Fibroblast of the aortic adventitia (primary cell): ENCODE measurements around the gene HIF3A. TPM values are rescaled to one million over a fixed set of nuclear protein-coding genes. Genes with fewer than 3 reads are reported as not detected.

Source experiments
- DNase-seq: peaks from one replicate; pipeline ENCODE4 v3.0.0-alpha.2; 2010; ENCODE audit warnings: low read depth
- H3K4me3 ChIP-seq: 2 replicates; pipeline ENCODE4 v1.5.1; 2011; ENCODE audit warnings: low read depth, mild to moderate bottlenecking, control low read depth, low read length, moderate library complexity
- total RNA-seq: library from RNA; depleted of rRNA; stranded (reverse); fragments of >200 nt; gene quantifications from 2 replicates; pipeline ENCODE4 v1.2.3, GENCODE V29; 2012; ENCODE audit warnings: low replicate concordance
- TF ChIP-seq, protein P1 (sequence below): IDR thresholded peaks from 2 replicates; pipeline ENCODE4 v1.5.1; 2011; ENCODE audit warnings: mild to moderate bottlenecking, low read length, control low read depth, inconsistent platforms; ENCODE audit not compliant: insufficient read depth

The HIF3A gene
- total RNA-seq, 1 donor, result 0.99 TPM

- no peak for DNase-seq
- H3K4me3 ChIP-seq, result no peak overlapping the region
- TF ChIP-seq, protein P1, sequence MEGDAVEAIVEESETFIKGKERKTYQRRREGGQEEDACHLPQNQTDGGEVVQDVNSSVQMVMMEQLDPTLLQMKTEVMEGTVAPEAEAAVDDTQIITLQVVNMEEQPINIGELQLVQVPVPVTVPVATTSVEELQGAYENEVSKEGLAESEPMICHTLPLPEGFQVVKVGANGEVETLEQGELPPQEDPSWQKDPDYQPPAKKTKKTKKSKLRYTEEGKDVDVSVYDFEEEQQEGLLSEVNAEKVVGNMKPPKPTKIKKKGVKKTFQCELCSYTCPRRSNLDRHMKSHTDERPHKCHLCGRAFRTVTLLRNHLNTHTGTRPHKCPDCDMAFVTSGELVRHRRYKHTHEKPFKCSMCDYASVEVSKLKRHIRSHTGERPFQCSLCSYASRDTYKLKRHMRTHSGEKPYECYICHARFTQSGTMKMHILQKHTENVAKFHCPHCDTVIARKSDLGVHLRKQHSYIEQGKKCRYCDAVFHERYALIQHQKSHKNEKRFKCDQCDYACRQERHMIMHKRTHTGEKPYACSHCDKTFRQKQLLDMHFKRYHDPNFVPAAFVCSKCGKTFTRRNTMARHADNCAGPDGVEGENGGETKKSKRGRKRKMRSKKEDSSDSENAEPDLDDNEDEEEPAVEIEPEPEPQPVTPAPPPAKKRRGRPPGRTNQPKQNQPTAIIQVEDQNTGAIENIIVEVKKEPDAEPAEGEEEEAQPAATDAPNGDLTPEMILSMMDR, result no peak
Observed at GRCh38 chr19:46328079-46328478, 31.2 kb downstream of the HIF3A start.

DNA sequence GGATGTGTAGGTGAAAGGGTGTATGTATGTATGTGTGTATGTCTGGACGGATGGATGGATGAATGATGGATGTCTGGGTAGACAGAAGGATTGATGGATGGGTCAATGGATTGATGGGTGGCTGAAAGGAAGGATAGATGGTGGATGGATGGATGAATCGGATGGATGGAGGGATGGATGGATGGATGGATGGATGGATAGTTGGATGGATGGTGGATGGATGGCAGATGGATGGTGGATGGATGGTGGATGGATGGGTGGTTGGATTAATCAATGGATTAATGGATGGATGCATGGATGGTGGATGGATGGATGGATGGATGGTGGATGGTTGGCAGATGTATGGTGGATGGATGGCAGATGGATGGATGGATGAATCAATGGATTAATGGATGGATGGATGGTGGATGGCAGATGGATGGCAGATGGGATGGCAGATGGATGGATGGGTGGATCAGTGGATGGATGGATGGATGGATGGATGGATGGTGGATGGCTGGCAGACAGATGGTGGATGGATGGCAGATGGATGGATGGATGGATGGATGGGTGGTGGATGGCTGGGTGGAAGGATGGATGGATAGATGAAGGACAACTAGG is 33.6 kb downstream of the HIF3A start:
- TF ChIP-seq, protein P1, result no peak
- DNase-seq, result no peak

GRCh38 chr19:46337487-46337886 is 40.6 kb downstream of the HIF3A start:
- H3K4me3 ChIP-seq, result no peak overlapping the region
- TF ChIP-seq, protein P1, result no peak
- no peak for DNase-seq

More for the DNA sequence above, 33.6 kb downstream of the HIF3A start:
- no peak overlapping the region for H3K4me3 ChIP-seq

GRCh38 chr19:46339446-46339845 is 42.6 kb downstream of the HIF3A start:
- no peak for DNase-seq
- TF ChIP-seq, protein P1, result no peak
- no peak overlapping the region for H3K4me3 ChIP-seq

- no peak for DNase-seq
- TF ChIP-seq, protein P1, result no peak
- no peak overlapping the region for H3K4me3 ChIP-seq
Observed at GRCh38 chr19:46340051-46340659, 43.3 kb downstream of the HIF3A start.

DNA sequence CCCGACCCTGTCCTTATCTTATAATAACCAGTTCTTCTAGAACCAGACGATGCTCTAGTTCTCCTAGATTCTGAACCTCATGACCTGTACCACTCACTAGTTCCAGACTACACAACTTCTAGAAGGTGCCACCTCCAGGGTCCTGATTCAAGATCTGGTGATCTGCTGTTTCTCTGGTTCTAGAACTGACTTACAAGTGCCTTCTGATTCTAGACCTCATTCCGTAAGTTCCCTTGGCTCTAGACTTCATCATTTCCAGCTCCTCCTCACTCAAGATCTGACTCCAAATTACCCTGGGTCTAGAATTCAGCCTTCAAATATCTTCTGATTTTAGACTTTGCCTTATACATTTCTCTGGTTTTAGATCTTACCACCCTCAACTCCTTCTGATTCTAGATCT is 45.1 kb downstream of the HIF3A start:
- H3K4me3 ChIP-seq, result no peak overlapping the region
- TF ChIP-seq, protein P1, result no peak
- no peak for DNase-seq
